DOHH2 (cell line): ENCODE data around the gene COL4A3.

Experiments
- EZH2phosphoT487 ChIP-seq: fragments of 200-600 bp; sonication (generic); IDR thresholded peaks from 2 replicates; pipeline ENCODE4 v1.6.1; 2017; ENCODE audit warnings: borderline replicate concordance, mild to moderate bottlenecking, antibody characterized with exemption, low read length, moderate library complexity, mixed read lengths
- TF ChIP-seq, protein P1 (sequence below): fragments of 200-600 bp; sonication (generic); IDR thresholded peaks from one replicate; pipeline ENCODE4 v1.5.1; 2014; ENCODE audit warnings: antibody characterized with exemption, mild to moderate bottlenecking, low read depth, low read length; ENCODE audit not compliant: poor library complexity, severe bottlenecking

DNA sequence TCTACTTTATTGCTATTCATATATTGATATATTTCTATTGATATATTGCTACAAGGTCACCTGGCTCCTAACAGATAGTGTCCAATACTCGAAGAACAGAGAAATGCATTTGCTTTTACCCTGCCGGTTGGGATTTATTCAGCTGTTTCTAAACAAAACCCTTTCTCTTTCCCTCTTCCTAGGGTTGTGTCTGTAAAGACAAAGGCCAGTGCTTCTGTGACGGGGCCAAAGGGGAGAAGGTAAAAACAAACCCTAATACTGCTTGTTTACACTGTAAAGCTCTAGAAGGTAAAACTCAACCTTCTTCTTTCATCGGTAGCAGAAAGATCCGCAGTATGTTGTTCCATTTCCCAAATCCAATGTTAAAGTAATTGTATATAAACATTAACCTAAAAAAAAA, 73.4 kb downstream of the COL4A3 start:
- TF ChIP-seq, protein P1, sequence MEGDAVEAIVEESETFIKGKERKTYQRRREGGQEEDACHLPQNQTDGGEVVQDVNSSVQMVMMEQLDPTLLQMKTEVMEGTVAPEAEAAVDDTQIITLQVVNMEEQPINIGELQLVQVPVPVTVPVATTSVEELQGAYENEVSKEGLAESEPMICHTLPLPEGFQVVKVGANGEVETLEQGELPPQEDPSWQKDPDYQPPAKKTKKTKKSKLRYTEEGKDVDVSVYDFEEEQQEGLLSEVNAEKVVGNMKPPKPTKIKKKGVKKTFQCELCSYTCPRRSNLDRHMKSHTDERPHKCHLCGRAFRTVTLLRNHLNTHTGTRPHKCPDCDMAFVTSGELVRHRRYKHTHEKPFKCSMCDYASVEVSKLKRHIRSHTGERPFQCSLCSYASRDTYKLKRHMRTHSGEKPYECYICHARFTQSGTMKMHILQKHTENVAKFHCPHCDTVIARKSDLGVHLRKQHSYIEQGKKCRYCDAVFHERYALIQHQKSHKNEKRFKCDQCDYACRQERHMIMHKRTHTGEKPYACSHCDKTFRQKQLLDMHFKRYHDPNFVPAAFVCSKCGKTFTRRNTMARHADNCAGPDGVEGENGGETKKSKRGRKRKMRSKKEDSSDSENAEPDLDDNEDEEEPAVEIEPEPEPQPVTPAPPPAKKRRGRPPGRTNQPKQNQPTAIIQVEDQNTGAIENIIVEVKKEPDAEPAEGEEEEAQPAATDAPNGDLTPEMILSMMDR: no peak
- no peak for TF ChIP-seq EZH2phosphoT487
